ENCODE data around the gene CNST.
"Not testable (repeated sequence)": the region's sequence is repeated elsewhere in the genome, so short reads cannot be mapped to it uniquely, and the experiment has no call there.

The CNST gene

GRCh38 chr1:246558041-246558440 is 8.2 kb upstream of the CNST start:
- DNase-seq: no peak

GRCh38 chr1:246559310-246559709 is 6.9 kb upstream of the CNST start:
- no peak for DNase-seq

- DNase-seq: not testable (repeated sequence)
These were observed 5.4 kb upstream of the CNST start for GRCh38 chr1:246560833-246561232.

GRCh38 chr1:246564839-246565750 is 1.2 kb upstream of the CNST start:
- DNase-seq: no peak

- DNase-seq: no peak
These were observed 517 bp upstream of the CNST start for GRCh38 chr1:246565751-246566127.

GRCh38 chr1:246566813-246567645 is 773 bp downstream of the CNST start:
- DNase-seq: peak; percentile 51

GRCh38 chr1:246567646-246568235 is 1.5 kb downstream of the CNST start:
- no peak for DNase-seq

GRCh38 chr1:246569248-246570238 is 3.3 kb downstream of the CNST start:
- peak; percentile 38 for DNase-seq

GRCh38 chr1:246571309-246571708 is 5.1 kb downstream of the CNST start:
- not testable (repeated sequence) for DNase-seq

GRCh38 chr1:246571953-246572352 is 5.7 kb downstream of the CNST start:
- DNase-seq: no peak

- DNase-seq: no peak
These were observed 6.5 kb downstream of the CNST start for GRCh38 chr1:246572785-246573184.

GRCh38 chr1:246573491-246573890 is 7.2 kb downstream of the CNST start:
- DNase-seq: no peak

- DNase-seq: no peak
These were observed 10.4 kb downstream of the CNST start for GRCh38 chr1:246576709-246577032.

GRCh38 chr1:246577082-246577719 is 10.9 kb downstream of the CNST start:
- no peak for DNase-seq

- DNase-seq: no peak
These were observed 11.5 kb downstream of the CNST start for GRCh38 chr1:246577720-246578106.

- no peak for DNase-seq
These were observed 13.6 kb downstream of the CNST start for GRCh38 chr1:246579818-246580217.

- DNase-seq: no peak
These were observed 14.5 kb downstream of the CNST start for GRCh38 chr1:246580497-246581370.

- no peak for DNase-seq
These were observed 16.2 kb downstream of the CNST start for GRCh38 chr1:246582301-246583055.

- no peak for DNase-seq
These were observed 16.8 kb downstream of the CNST start for GRCh38 chr1:246583056-246583440.
